Measurements from ENCODE around the gene PRR15.

PRR15 gene

DNA sequence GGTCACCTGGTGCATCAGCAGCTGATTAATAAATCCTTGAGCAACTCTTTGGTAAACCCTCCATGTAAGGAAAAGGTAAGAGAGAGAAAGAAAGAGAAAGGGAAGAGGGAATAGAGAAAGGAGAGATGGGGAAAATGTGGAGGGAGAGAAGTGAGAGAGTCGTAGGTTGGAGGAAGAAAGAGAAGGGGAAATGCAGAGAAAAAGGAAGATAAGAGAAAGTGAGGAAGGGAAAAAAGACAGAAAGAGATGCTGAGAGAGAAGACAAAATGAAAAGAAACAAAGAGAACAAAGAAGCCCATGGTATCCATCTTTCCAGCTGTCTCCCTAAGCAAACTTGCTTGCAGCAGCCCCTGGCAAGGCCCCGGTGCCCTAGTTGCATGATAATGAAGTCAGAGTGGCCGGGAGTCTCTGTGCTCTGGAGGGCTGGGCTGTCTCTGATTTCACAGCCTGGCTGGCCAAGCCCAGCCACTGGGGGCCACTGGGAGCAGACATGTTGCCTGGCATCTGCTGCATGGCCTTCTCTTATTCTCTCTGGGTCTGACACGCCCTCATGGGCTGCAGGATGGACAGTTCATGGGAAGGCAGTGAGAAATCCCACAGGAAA is 48.4 kb downstream of the PRR15 start:
- DNase-seq, result no peak

DNA sequence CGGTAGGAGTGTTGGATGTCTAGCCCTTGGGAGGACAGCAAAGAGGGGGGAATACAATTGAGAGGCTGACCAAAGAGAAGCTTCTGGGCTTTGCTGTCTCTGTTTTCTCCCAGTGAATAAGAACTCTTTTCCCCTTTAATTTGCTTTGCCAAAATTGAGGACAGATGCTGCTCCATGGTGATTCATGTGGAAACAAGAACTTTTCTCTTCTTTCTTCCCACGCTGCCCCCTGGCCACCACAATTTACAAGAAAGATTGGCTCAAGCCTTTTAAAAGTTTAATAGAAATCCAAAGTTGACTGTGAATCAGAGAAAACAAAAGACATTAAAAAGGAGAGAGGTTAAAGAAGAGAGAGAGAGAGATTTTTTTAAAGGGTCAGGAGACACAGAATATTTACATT is 49.0 kb downstream of the PRR15 start:
- no peak for DNase-seq

- DNase-seq, result no peak
These were observed 49.5 kb downstream of the PRR15 start for GRCh38 chr7:29613100-29613499.

DNA sequence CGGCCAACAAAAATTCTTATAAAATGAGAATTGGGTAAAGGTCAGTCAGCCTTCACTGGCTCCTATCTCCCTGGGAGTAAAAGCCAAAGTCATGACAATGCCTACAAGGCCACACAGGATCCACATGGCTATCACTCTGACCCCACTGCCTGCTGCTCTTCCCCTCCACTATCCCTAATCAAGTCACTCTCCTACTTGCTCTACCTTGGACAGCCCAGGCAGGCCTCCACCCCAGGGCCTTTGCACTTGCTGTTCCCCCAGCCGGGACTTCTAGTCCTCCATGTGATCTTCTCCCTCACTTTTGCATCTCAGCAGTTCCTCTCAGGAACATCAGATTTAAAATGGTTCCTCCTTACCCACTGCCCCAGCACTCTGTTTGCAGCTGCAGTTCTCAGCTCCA is 50.6 kb downstream of the PRR15 start:
- DNase-seq, result no peak

All from CD4-positive, alpha-beta T cell treated with Interleukin-17A for 1 hour (primary cell).